GM19372 (cell line): ENCODE data around the gene REPIN1.

Experiments
- ATAC-seq: cut with Tn5 transposase; IDR thresholded peaks from one replicate; pipeline ENCODE4 v1.9.1; 2021; ENCODE audit warnings: mild to moderate bottlenecking, low read depth, moderate library complexity; ENCODE audit not compliant: unreplicated experiment

REPIN1 gene

GRCh38 chr7:150403376-150404171 lies 35.0 kb downstream of the REPIN1 start:
- ATAC-seq, result no peak

- ATAC-seq, result no peak
Measured at GRCh38 chr7:150404172-150404804, 35.7 kb downstream of the REPIN1 start.

GRCh38 chr7:150404805-150405583 lies 36.4 kb downstream of the REPIN1 start:
- peak; percentile 43 for ATAC-seq

- no peak for ATAC-seq
Measured at GRCh38 chr7:150405584-150406311, 37.1 kb downstream of the REPIN1 start.

- no peak for ATAC-seq
Measured at GRCh38 chr7:150406312-150406566, 37.6 kb downstream of the REPIN1 start.

- ATAC-seq, result peak; percentile 49
Measured at GRCh38 chr7:150406567-150407421, 38.2 kb downstream of the REPIN1 start.

GRCh38 chr7:150407588-150408392 lies 39.2 kb downstream of the REPIN1 start:
- ATAC-seq, result no peak

GRCh38 chr7:150408393-150409299 lies 40.0 kb downstream of the REPIN1 start:
- ATAC-seq, result no peak

- ATAC-seq, result no peak
Measured at GRCh38 chr7:150409300-150410030, 40.8 kb downstream of the REPIN1 start.

- no peak for ATAC-seq
Measured at GRCh38 chr7:150410131-150410530, 41.5 kb downstream of the REPIN1 start.

GRCh38 chr7:150410680-150411346 lies 42.2 kb downstream of the REPIN1 start:
- no peak for ATAC-seq

GRCh38 chr7:150411606-150412005 lies 43.0 kb downstream of the REPIN1 start:
- ATAC-seq, result no peak

GRCh38 chr7:150412016-150412415 lies 43.4 kb downstream of the REPIN1 start:
- ATAC-seq, result no peak

- ATAC-seq, result no peak
Measured at GRCh38 chr7:150412518-150413488, 44.2 kb downstream of the REPIN1 start.

- no peak for ATAC-seq
Measured at GRCh38 chr7:150413640-150414081, 45.0 kb downstream of the REPIN1 start.
